Subcutaneous adipose tissue (tissue), 4 donors: ENCODE results near the gene TBC1D7. TPM values are rescaled to one million over a fixed set of nuclear protein-coding genes. Genes with fewer than 3 reads are reported as not detected.

Source experiments
- total RNA-seq, 4 donors: library from RNA; depleted of rRNA; stranded (reverse); fragments of >200 nt; gene quantifications; one replicate each; pipeline ENCODE4 v1.1.0, GENCODE V29; 2016
- TF ChIP-seq, protein P1 (sequence below): fragments of 450-650 bp; IDR thresholded peaks from one replicate; pipeline ENCODE4 v1.5.1; 2016; ENCODE audit warnings: low read depth, mild to moderate bottlenecking, control low read depth, antibody characterized with exemption, moderate library complexity

The TBC1D7 gene
- total RNA-seq, 4 donors from 2014 or later = 8.6 to 19.0 (median 9.7) TPM

DNA sequence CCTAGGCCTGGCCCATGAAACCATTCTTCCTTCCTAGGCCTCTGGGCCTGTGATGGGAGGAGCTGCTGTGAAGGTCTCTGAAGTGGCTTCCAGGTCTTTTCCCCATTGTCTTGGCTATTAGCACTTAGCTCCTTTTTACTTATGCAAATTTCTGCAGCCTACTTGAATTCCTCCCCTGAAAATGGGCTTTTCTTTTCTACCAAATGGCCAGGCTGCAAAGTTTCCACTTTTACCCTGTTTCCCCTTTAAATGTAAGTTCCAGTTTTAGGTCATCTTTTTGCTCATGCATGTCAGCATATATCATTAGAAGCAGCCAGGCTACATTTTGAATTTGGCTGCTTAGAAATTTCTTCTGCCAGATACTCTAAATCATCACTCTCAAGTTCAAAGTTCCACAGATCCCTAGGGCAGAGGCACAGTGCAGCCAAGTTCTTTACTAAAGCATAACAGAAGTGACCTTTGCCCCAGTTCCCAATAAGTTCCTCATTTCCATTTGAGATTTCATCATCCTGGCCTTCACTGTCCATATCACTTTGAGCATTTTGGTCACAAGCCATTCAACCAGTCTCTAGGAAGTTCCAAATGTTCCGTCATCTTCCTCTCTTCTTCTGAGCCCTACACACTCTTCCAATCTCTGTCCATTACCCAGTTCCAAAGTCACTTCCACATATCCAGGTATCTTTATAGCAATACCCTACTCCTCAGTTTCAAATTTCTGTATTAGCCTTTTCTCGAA lies 71.9 kb downstream of the TBC1D7 start:
- TF ChIP-seq, protein P1, sequence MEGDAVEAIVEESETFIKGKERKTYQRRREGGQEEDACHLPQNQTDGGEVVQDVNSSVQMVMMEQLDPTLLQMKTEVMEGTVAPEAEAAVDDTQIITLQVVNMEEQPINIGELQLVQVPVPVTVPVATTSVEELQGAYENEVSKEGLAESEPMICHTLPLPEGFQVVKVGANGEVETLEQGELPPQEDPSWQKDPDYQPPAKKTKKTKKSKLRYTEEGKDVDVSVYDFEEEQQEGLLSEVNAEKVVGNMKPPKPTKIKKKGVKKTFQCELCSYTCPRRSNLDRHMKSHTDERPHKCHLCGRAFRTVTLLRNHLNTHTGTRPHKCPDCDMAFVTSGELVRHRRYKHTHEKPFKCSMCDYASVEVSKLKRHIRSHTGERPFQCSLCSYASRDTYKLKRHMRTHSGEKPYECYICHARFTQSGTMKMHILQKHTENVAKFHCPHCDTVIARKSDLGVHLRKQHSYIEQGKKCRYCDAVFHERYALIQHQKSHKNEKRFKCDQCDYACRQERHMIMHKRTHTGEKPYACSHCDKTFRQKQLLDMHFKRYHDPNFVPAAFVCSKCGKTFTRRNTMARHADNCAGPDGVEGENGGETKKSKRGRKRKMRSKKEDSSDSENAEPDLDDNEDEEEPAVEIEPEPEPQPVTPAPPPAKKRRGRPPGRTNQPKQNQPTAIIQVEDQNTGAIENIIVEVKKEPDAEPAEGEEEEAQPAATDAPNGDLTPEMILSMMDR = no peak

Other genes with a start within 250 kb of the TBC1D7 start
- 10 to 100 TPM; 26.2 to 68.9 (median 29.1) TPM for gene GFOD1, start 159.1 kb upstream of the TBC1D7 start, total RNA-seq
- 10 to 100 TPM in 3 of 4 donors, 1 to 10 TPM in 1; 9.0 to 20.9 (median 16.9) TPM for gene SIRT5, start 246.1 kb upstream of the TBC1D7 start, total RNA-seq